Testis (tissue), 3 donors: Measurements from ENCODE around the gene MGME1. TPM values are rescaled to one million over a fixed set of nuclear protein-coding genes. Genes with fewer than 3 reads are reported as not detected.

Experiments
- DNase-seq: peaks from one replicate; pipeline ENCODE4 v3.0.0-alpha.2; 2019
- H3K27ac ChIP-seq, 2 donors: fragments of 200-600 bp; sonication (generic); one replicate each; pipeline ENCODE4 v1.5.1; 2019
- H3K27me3 ChIP-seq: fragments of 200-600 bp; sonication (generic); one replicate; pipeline ENCODE4 v1.5.1; 2019
- H3K36me3 ChIP-seq: fragments of 200-600 bp; sonication (generic); one replicate; pipeline ENCODE4 v1.5.1; 2017; ENCODE audit warnings: low read depth; ENCODE audit errors: missing control alignments
- H3K4me1 ChIP-seq: fragments of 200-600 bp; sonication (generic); one replicate; pipeline ENCODE4 v1.5.1; 2019
- H3K4me3 ChIP-seq, 2 donors: fragments of 200-600 bp; sonication (generic); one replicate each; pipeline ENCODE4 v1.5.1; 2017 to 2019
- H3K9me3 ChIP-seq: fragments of 200-600 bp; sonication (generic); one replicate; pipeline ENCODE4 v1.5.1; 2017
- POLR2A ChIP-seq: fragments of 450-650 bp; IDR thresholded peaks from one replicate; pipeline ENCODE4 v1.6.1; 2017; ENCODE audit warnings: antibody characterized with exemption, mild to moderate bottlenecking, moderate library complexity
- WGBS, 2 donors: methylation state at CpG; one replicate each; pipeline ENCODE4 v1.1.5; 2018; 5-methylcytosine and 5-hydroxymethylcytosine counted together
- intact Hi-C: fragments of 100-400 bp; cut with DNase I; formaldehyde crosslinking; loops from one replicate; pipeline ENCODE4 v1.15.1; 2023; ENCODE audit warnings: low total_unique reads
- polyA plus RNA-seq: library from polyadenylated mRNA; stranded (reverse); fragments of 350-450 nt; fragmentation: Illumina TruSeq; extraction: RNeasy Lipid Tissue Mini Kit (QIAGEN cat#74804); gene quantifications from one replicate; pipeline ENCODE4 v1.2.3, GENCODE V29; 2014; ENCODE audit warnings: low read depth, low replicate concordance; ENCODE audit not compliant: insufficient read depth
- total RNA-seq, 2 donors: library from RNA; depleted of rRNA; stranded (reverse); fragments of >200 nt; gene quantifications; one replicate each; pipeline ENCODE4 v1.2.3, GENCODE V29; 2016
- TF ChIP-seq, protein P1 (sequence below), 3 experiments: fragments of 450-650 bp in 2 of 3; fragments of 200-600 bp in 1 of 3; sonication (generic) in 1 of 3; IDR thresholded peaks; one replicate each; pipeline ENCODE4 v1.5.1; 2016 to 2019; ENCODE audit warnings: antibody characterized with exemption in 3 of 3, mild to moderate bottlenecking in 2 of 3, moderate library complexity in 1 of 3

The MGME1 gene
- total and polyA plus RNA-seq, 3 donors from 2014 or later = 15.5 to 22.3 (median 17.4) TPM

GRCh38 chr20:17948442-17948841, 20.4 kb upstream of the MGME1 start:
- DNase-seq = no peak
- WGBS, 2 donors = 92 to 95% methylated on average over 2 of the region's 2 CpGs
- intact Hi-C loops = no loop called here
- H3K9me3 ChIP-seq = no peaks in the 10 kb centered on the region
- H3K27ac ChIP-seq = no peak overlapping the region
- no peaks in the 10 kb centered on the region for H3K27me3 ChIP-seq
- H3K4me1 ChIP-seq = no peaks in the 10 kb centered on the region
- H3K36me3 ChIP-seq = peaks cover 3% of the 10 kb centered on the region
- no peak overlapping the region for H3K4me3 ChIP-seq
- TF ChIP-seq POLR2A = no peak
- TF ChIP-seq, protein P1, sequence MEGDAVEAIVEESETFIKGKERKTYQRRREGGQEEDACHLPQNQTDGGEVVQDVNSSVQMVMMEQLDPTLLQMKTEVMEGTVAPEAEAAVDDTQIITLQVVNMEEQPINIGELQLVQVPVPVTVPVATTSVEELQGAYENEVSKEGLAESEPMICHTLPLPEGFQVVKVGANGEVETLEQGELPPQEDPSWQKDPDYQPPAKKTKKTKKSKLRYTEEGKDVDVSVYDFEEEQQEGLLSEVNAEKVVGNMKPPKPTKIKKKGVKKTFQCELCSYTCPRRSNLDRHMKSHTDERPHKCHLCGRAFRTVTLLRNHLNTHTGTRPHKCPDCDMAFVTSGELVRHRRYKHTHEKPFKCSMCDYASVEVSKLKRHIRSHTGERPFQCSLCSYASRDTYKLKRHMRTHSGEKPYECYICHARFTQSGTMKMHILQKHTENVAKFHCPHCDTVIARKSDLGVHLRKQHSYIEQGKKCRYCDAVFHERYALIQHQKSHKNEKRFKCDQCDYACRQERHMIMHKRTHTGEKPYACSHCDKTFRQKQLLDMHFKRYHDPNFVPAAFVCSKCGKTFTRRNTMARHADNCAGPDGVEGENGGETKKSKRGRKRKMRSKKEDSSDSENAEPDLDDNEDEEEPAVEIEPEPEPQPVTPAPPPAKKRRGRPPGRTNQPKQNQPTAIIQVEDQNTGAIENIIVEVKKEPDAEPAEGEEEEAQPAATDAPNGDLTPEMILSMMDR (IDR thresholded peaks at IDR 0.05) = no peak

DNA sequence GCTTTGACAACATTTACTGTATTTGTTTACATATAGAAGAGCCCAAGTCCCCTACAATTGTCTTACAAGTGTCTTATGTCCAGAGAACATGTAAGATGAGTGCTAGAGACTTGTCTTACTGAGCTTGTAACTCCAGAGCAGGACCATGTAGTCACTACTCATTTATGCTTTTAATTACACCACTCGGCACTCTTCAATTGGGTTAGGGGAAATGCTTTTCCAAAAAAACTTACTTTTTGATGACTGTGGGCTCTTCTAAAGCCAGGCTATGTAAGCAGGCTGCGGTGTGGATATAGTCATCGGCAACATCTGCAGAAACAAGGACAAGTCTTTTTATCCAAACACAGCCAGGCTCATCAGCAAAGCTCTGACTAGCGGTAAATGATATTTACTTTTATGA, 18.9 kb upstream of the MGME1 start:
- Histone ChIP-seq H3K36me3 (peaks cover 3% of the 10 kb centered on the region), H3K27me3 (no peaks in the 10 kb centered on the region), H3K4me1 (no peaks in the 10 kb centered on the region), H3K27ac (no peak overlapping the region), H3K9me3 (no peaks in the 10 kb centered on the region), H3K4me3 (no peak overlapping the region)
- TF ChIP-seq POLR2A = no peak
- TF ChIP-seq, protein P1 (IDR thresholded peaks at IDR 0.05) = no peak
- DNase-seq = no peak
- intact Hi-C loops = no loop called here
- WGBS, 2 donors = 97 to 99% methylated on average over 4 of the region's 4 CpGs

GRCh38 chr20:17950670-17951069, 18.1 kb upstream of the MGME1 start:
- Histone ChIP-seq H3K9me3 (no peaks in the 10 kb centered on the region), H3K27ac (no peak overlapping the region), H3K4me1 (no peaks in the 10 kb centered on the region), H3K4me3 (no peak overlapping the region), H3K36me3 (peaks cover 3% of the 10 kb centered on the region), H3K27me3 (no peaks in the 10 kb centered on the region)
- 84 to 91% methylated on average over 6 of the region's 6 CpGs for WGBS, 2 donors
- intact Hi-C loops = no loop called here
- TF ChIP-seq, protein P1 (IDR thresholded peaks at IDR 0.05) = no peak
- no peak for TF ChIP-seq POLR2A
- no peak for DNase-seq

DNA sequence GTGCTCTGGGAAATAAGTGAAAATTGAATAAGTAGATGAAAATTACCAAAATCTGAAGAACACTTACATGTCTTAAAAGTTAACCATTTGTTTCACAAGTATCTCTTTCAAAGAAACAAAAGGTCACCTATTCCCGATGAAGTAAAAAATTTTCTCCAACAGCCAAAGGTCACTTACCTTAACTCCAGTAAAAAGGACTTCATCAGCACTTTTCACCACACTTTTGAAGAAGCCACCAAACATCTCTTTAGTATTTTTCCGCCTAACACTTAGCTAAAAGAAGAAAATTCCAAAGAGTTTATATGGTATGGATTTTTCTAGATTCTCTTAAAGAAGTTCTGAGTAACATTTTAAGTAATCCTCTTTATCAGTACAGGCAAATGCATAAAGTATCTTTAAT, 17.5 kb upstream of the MGME1 start:
- intact Hi-C loops = no loop called here
- H3K27ac ChIP-seq = no peak overlapping the region
- no peaks in the 10 kb centered on the region for H3K4me1 ChIP-seq
- no peak for DNase-seq
- no peaks in the 10 kb centered on the region for H3K9me3 ChIP-seq
- WGBS, 2 donors = 86 to 87% methylated on average over 2 of the region's 2 CpGs
- H3K36me3 ChIP-seq = peaks cover 3% of the 10 kb centered on the region
- TF ChIP-seq POLR2A = no peak
- TF ChIP-seq, protein P1 (IDR thresholded peaks at IDR 0.05) = no peak
- H3K27me3 ChIP-seq = no peaks in the 10 kb centered on the region
- no peak overlapping the region for H3K4me3 ChIP-seq
